Stimulated activated CD8-positive, alpha-beta memory T cell treated with anti-CD3 and anti-CD28 coated beads, Interleukin-15, amount 100 ng/mL, for 4 hours (primary cell): ENCODE data around the gene NKX2-4.

Experiments
- DNase-seq, 2 donors: peaks; one replicate each; pipeline ENCODE4 v3.0.0-alpha.2; 2020; ENCODE audit warnings: low read depth in 2 of 2

NKX2-4 gene

GRCh38 chr20:21361266-21361665 is 36.1 kb downstream of the NKX2-4 start:
- no peak for DNase-seq

GRCh38 chr20:21360705-21361104 is 36.6 kb downstream of the NKX2-4 start:
- no peak for DNase-seq

GRCh38 chr20:21358737-21359136 is 38.6 kb downstream of the NKX2-4 start:
- no peak for DNase-seq

- no peak for DNase-seq
These were observed 39.5 kb downstream of the NKX2-4 start for GRCh38 chr20:21357844-21358243.

- DNase-seq = no peak
These were observed 40.9 kb downstream of the NKX2-4 start for GRCh38 chr20:21356386-21356785.

GRCh38 chr20:21355981-21356380 is 41.3 kb downstream of the NKX2-4 start:
- DNase-seq = no peak

GRCh38 chr20:21353236-21353635 is 44.1 kb downstream of the NKX2-4 start:
- DNase-seq = no peak

- no peak for DNase-seq
These were observed 44.6 kb downstream of the NKX2-4 start for GRCh38 chr20:21352703-21353102.
